ENCODE results near the gene RGS9BP.

DNA sequence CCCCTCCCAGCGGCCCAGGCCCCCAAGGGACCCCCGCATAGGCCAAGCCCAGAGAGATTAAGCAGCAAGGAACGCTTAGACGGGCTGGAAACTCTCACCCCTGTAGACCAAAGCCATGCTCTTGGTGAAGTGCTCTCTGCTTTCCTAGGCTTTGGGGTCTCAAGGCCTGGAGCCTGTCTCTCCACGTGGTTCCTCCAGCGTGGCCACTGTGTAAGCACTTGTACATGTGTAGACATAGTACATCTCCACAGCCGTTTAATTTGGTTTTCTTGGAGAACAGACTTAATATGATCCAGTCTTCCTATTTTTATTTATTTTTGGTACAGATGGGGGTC lies 17.0 kb downstream of the RGS9BP start:
- TF ChIP-seq EZH2 (optimal IDR thresholded peaks at IDR 0.05; ENCODE audit: low read depth, low read length) (no peak), EZH2phosphoT487 (IDR thresholded peaks at IDR 0.05; ENCODE audit: low read length) (no peak)
